CD4-positive, alpha-beta T cell treated with Interleukin-4 for 1 hour (primary cell): Measurements from ENCODE around the gene SRGAP2C.
"Not testable (repeated sequence)": the region's sequence is repeated elsewhere in the genome, so short reads cannot be mapped to it uniquely, and the experiment has no call there.

Experiments used
- DNase-seq, 2 donors: peaks; one replicate each; pipeline ENCODE4 v3.0.0-alpha.2; 2020 to 2022

Gene SRGAP2C

GRCh38 chr1:121283587-121284180 is 98.9 kb downstream of the SRGAP2C start:
- DNase-seq: not testable (repeated sequence)

GRCh38 chr1:121292590-121292989 is 107.8 kb downstream of the SRGAP2C start:
- DNase-seq: not testable (repeated sequence)

- not testable (repeated sequence) for DNase-seq
These were observed 108.8 kb downstream of the SRGAP2C start for GRCh38 chr1:121293263-121294204.

GRCh38 chr1:121294205-121294570 is 109.4 kb downstream of the SRGAP2C start:
- DNase-seq: not testable (repeated sequence)

GRCh38 chr1:121296563-121296962 is 111.8 kb downstream of the SRGAP2C start:
- DNase-seq: not testable (repeated sequence)

GRCh38 chr1:121298529-121298928 is 113.8 kb downstream of the SRGAP2C start:
- DNase-seq: not testable (repeated sequence)

DNA sequence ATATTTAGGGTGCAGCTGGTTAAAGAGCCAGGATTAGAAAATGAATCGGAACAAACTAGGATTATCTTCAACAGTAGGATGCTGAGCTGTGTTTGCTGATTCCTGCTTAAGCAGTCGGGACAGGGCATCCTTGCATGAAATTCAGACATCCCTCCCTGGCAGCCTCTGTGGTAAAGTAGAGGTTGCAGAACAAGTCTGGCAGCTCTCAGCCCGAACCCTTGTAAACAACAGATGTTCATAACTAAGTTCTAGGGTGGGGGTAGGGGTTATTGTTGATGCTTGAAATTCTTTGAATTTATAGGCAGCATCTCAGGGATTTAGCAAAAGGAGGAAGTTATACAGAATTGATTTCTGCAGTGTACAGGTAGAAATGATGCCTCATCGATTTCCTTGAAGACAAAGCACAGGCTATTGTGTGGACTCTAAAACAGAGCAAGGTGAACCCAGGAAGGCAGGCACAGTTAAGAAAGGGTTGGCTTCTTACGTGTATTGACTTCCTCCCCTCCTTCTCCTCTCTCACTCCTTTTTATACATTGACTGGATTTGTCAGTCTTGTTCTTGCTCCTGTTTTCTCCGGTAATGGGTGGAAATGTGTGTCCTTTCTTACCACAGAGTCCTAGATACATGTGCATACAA is 114.9 kb downstream of the SRGAP2C start:
- not testable (repeated sequence) for DNase-seq

GRCh38 chr1:121301876-121302275 is 117.1 kb downstream of the SRGAP2C start:
- not testable (repeated sequence) for DNase-seq

DNA sequence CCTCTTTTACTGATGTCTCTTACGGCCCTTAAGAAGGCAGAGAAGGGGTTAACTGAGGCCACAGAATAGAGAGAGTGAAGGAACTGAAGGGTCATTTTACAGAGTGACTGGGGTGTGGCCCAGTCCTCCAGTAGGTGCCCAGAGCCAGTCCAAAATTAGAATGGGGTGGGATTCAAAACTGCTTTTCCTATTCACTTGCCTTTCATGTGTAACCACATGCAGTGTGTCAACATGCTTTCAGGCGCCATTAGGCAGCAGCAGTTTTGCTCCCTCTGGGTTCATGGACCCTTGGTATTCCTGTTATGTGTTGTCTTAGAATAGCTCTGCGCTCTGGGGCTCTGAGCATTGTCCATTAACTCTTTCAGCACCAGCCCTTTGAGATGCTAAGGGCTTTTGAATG is 123.0 kb downstream of the SRGAP2C start:
- not testable (repeated sequence) for DNase-seq

DNA sequence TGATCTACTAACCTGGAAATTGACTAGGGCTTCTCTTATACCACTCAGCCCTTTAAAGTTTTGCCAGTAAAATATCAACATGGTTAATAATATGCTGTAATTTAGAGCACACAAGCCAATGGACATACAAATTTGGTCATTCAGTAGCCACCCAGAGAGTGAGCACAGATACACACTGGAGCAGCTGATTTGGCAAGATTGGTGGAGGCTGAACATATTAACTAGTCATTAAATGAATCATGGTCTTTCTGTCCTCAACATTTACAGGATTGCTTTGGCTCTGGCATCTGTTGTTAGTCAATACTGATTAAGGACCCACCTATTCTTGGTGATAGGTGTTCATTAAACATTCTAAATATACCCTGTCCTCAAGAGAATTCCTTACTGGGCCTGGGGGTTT is 130.7 kb downstream of the SRGAP2C start:
- not testable (repeated sequence) for DNase-seq

GRCh38 chr1:121316081-121316480 is 131.3 kb downstream of the SRGAP2C start:
- not testable (repeated sequence) for DNase-seq

- not testable (repeated sequence) for DNase-seq
These were observed 133.0 kb downstream of the SRGAP2C start for GRCh38 chr1:121317491-121318468.

GRCh38 chr1:121318687-121319086 is 133.9 kb downstream of the SRGAP2C start:
- DNase-seq: not testable (repeated sequence)

- not testable (repeated sequence) for DNase-seq
These were observed 136.9 kb downstream of the SRGAP2C start for GRCh38 chr1:121321660-121322059.

DNA sequence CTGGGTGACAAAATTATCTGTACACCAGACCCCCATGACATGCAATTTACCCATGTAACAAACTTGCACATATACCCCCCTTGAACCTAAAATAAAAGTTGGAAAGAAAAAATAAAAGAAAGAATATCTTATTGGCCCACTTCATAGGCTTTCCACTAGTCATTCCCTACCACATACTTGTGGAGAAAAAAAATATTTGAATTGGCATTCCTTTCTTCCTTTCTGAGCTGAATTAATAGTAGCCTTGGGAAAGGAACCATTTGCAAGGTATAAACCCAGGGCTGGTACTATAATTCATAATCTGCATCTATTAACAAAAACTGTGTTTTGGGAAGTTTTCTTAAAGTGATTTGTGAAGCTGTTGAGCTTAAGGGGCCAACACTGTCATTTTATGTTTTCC is 140.0 kb downstream of the SRGAP2C start:
- not testable (repeated sequence) for DNase-seq

- not testable (repeated sequence) for DNase-seq
These were observed 147.4 kb downstream of the SRGAP2C start for GRCh38 chr1:121332141-121332540.

DNA sequence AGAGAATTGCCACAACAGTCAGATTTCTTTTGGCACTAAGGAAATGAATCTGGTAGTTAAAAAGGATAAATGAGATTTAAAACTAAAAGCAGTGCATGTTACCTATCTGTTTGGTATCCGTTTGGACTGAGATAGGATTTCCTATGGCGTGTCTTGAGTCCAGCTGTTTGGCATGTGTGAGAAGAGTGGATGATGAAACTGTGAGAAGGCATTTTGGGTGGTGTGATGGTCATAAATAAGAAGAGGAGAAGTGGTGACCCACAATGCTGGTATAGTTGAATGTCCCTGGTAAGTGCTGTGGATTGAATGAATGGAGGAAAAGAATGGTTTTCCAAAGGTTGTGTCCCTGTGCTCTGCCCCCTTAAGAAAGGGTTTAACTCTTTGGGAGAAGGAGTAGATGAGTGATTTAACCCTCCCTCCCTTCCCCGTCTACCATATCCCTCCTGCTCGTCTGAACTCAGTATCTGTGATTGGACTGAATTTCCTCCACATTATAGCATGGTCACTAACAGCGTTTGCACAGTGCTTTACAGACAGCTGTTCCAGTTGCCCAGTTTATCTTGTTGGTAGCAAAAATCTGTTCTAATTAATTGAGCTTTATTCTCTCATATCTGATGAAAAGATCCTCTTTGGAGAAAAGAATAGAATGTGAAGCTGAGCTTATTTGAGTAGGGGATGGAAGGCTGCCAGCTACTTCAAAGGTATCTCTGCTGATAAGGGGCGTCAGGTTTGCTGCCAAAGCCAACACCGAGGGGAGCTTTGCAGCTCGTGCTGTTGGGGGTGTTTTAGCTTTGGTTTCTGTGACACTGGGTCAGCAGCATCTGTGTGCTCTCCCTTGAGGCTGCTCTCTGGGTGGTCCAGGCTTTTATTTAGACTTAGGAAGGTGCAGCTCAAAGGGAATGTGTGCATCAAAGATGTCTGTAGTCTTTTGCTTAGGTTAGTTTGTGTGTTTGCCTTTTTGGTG is 148.1 kb downstream of the SRGAP2C start:
- not testable (repeated sequence) for DNase-seq

- not testable (repeated sequence) for DNase-seq
These were observed 153.2 kb downstream of the SRGAP2C start for GRCh38 chr1:121337958-121338357.

GRCh38 chr1:121339611-121340010 is 154.8 kb downstream of the SRGAP2C start:
- DNase-seq: not testable (repeated sequence)

GRCh38 chr1:121343311-121343906 is 158.6 kb downstream of the SRGAP2C start:
- DNase-seq: not testable (repeated sequence)
